Pancreas (tissue), 10 donors: ENCODE data around the gene GLTP. TPM values are rescaled to one million over a fixed set of nuclear protein-coding genes. Genes with fewer than 3 reads are reported as not detected.
A peak's percentile ranks its signal among the peaks of the same experiment; 100 is the strongest.
"Not testable (repeated sequence)": the region's sequence is repeated elsewhere in the genome, so short reads cannot be mapped to it uniquely, and the experiment has no call there.

Experiments
- ATAC-seq, 4 donors: fragments of 200-7000 bp; cut with Tn5 transposase; one replicate each; pipeline versions ENCODE4 v1.8.0 to v1.9.1; 2020; ENCODE audit warnings: mild to moderate bottlenecking in 4 of 4, moderate library complexity in 4 of 4
- DNase-seq, 6 donors: peaks; one replicate each; pipeline ENCODE4 v3.0.0-alpha.2; 2020
- FAIRE-seq: peaks from 2 replicates; lab custom pipeline; 2012; peaks lifted over from hg19 to GRCh38; lab: Jason Lieb, UNC
- H3K27ac ChIP-seq, 4 donors: fragments of 200-600 bp; sonication (generic); 1 replicate in 3 of 4; 2 replicates in 1 of 4; pipeline versions ENCODE4 v1.5.0 to v1.8.0; 2020
- H3K27me3 ChIP-seq, 4 donors: fragments of 200-600 bp; one replicate each; pipeline ENCODE4 v1.8.0; 2021
- H3K36me3 ChIP-seq, 3 donors: fragments of 200-600 bp; sonication (generic) in 1 of 3; one replicate each; pipeline versions ENCODE4 v1.5.0 to v1.8.0; 2020 to 2021
- H3K4me1 ChIP-seq, 3 donors: fragments of 200-600 bp; one replicate each; pipeline ENCODE4 v1.8.0; 2021
- H3K4me3 ChIP-seq, 4 donors: fragments of 200-600 bp; sonication (generic) in 2 of 4; one replicate each; pipeline versions ENCODE4 v1.5.0 to v1.8.0; 2020 to 2021
- H3K9me3 ChIP-seq, 4 donors: fragments of 200-600 bp; one replicate each; pipeline ENCODE4 v1.8.0; 2021
- CTCF ChIP-seq, 4 donors: fragments of 200-600 bp; sonication (generic) in 3 of 4; IDR thresholded peaks; one replicate each; pipeline versions ENCODE4 v1.5.0 to v1.8.0; 2021; ENCODE audit warnings: antibody characterized with exemption in 4 of 4
- WGBS, 2 donors: extraction: QIAGEN DNeasy Blood & Tissue Kit; methylation state at CpG; one replicate each; pipeline ENCODE4 v1.1.7; 2013; 5-methylcytosine and 5-hydroxymethylcytosine counted together
- intact Hi-C, 3 donors: fragments of 100-400 bp; cut with DNase I; formaldehyde crosslinking; loops; one replicate each; pipeline versions ENCODE4 v1.11.1 to v1.14.2; 2022
- polyA plus RNA-seq, 2 donors: library from polyadenylated mRNA; stranded (reverse); fragments of 200-250 nt; gene quantifications; one replicate each; pipeline ENCODE4 v1.2.3, GENCODE V29; 2013
- total RNA-seq, 6 donors: library from RNA; stranded (reverse); fragmentation: NEBNext Ultra II Directional in 4 of 6; extraction: Animal tissue kit (Norgen Biotek cat#: 25700) in 4 of 6; gene quantifications; one replicate each; pipeline versions ENCODE4 v1.2.1 to v1.2.4, GENCODE V29; 2021 to 2023
- donor health status: healthy with polysubstance abuse.
- donor health status: DM: no; HTN: no; CAD: no; lungs with moderate emphysema.
- donor health status: DM: no; HTN: no; CAD: no.
- donor health status: control.
- donor health status: control.
- donor health status: Bipolar disorder and iron deficiency.
- donor health status: DM: yes; HTN: yes; CAD: no.
- donor health status: DM: no; HTN: no; CAD: no.
- donor health status: DM: no; HTN: no; CAD: no.
- donor health status: DM: yes; HTN: yes; CAD: no.

GLTP gene
- total and polyA plus RNA-seq, 8 donors: 14.7 to 24.9 (median 16.8) TPM

GRCh38 chr12:109857715-109858114 lies 22.6 kb downstream of the GLTP start:
- no peaks in the 10 kb centered on the region for H3K27me3 ChIP-seq
- ATAC-seq (no peak), FAIRE-seq (no peak), DNase-seq (no peak)
- no peak overlapping the region for H3K27ac ChIP-seq
- no peak overlapping the region for H3K4me3 ChIP-seq
- H3K4me1 ChIP-seq: no peaks in the 10 kb centered on the region
- H3K36me3 ChIP-seq: no peaks in the 10 kb centered on the region
- intact Hi-C loops: no loop called here
- no peak for TF ChIP-seq CTCF (IDR thresholded peaks at IDR 0.05)
- H3K9me3 ChIP-seq: no peaks in the 10 kb centered on the region
- WGBS, 2 donors: 90 to 93% methylated on average over 6 of the region's 6 CpGs

GRCh38 chr12:109855377-109855776 lies 25.0 kb downstream of the GLTP start:
- no peak for TF ChIP-seq CTCF (IDR thresholded peaks at IDR 0.05)
- no peak for ATAC-seq
- intact Hi-C loops: no loop called here
- H3K4me3 ChIP-seq: no peak overlapping the region
- no peaks in the 10 kb centered on the region for H3K27me3 ChIP-seq
- H3K36me3 ChIP-seq: no peaks in the 10 kb centered on the region
- H3K27ac ChIP-seq: no peak overlapping the region
- WGBS, 2 donors: 89 to 92% methylated on average over 14 of the region's 14 CpGs
- H3K4me1 ChIP-seq: no peaks in the 10 kb centered on the region
- H3K9me3 ChIP-seq: no peaks in the 10 kb centered on the region
- no peak for DNase-seq
- FAIRE-seq: no peak

- H3K27me3 ChIP-seq, ATAC-seq, DNase-seq, H3K4me3 ChIP-seq, intact Hi-C loops, H3K9me3 ChIP-seq, H3K36me3 ChIP-seq, FAIRE-seq, H3K27ac ChIP-seq, H3K4me1 ChIP-seq: not testable (repeated sequence)
- 84% methylated on average over 6 of the region's 6 CpGs for WGBS, 2 donors
These were observed 29.8 kb downstream of the GLTP start for GRCh38 chr12:109850518-109850917.

- ATAC-seq (no peak), FAIRE-seq (no peak), DNase-seq (no peak)
- no peak overlapping the region for H3K27ac ChIP-seq
- no peaks in the 10 kb centered on the region for H3K27me3 ChIP-seq
- no peaks in the 10 kb centered on the region for H3K36me3 ChIP-seq
- no peak for TF ChIP-seq CTCF (IDR thresholded peaks at IDR 0.05)
- WGBS, 2 donors: 34 to 40% methylated on average over 7 of the region's 7 CpGs
- H3K4me3 ChIP-seq: no peak overlapping the region
- intact Hi-C loops: no loop called here
- H3K4me1 ChIP-seq: no peaks in the 10 kb centered on the region
- H3K9me3 ChIP-seq: no peaks in the 10 kb centered on the region
These were observed 33.1 kb downstream of the GLTP start for GRCh38 chr12:109847142-109847735.

GRCh38 chr12:109845824-109846205 lies 34.5 kb downstream of the GLTP start:
- DNase-seq: no peak
- Histone ChIP-seq H3K27me3 (no peaks in the 10 kb centered on the region), H3K27ac (no peak overlapping the region), H3K36me3 (no peaks in the 10 kb centered on the region), H3K9me3 (no peaks in the 10 kb centered on the region), H3K4me1 (no peaks in the 10 kb centered on the region), H3K4me3 (peak overlapping the region in 1 of 4 donors; percentile 26)
- TF ChIP-seq CTCF (IDR thresholded peaks at IDR 0.05): no peak
- FAIRE-seq: no peak
- ATAC-seq: no peak
- WGBS, 2 donors: 78 to 81% methylated on average over 7 of the region's 7 CpGs
- intact Hi-C loops: no loop called here
